ENCODE results near the gene PRRC2C. TPM values are rescaled to one million over a fixed set of nuclear protein-coding genes. Genes with fewer than 3 reads are reported as not detected.
"Not testable (repeated sequence)": the region's sequence is repeated elsewhere in the genome, so short reads cannot be mapped to it uniquely, and the experiment has no call there.

The PRRC2C gene
- 100 to 1,000 TPM in 2 of 4 donors, 10 to 100 TPM in 2; 83.9 to 130 (median 97.2) TPM for total RNA-seq

GRCh38 chr1:171485375-171486047 lies at the start of gene PRRC2C:
TSS of gene PRRC2C (plus strand) at chr1:171485530. CDS start at chr1:171512089, 26,559 bp downstream.
- ATAC-seq (ENCODE audit: low FRiP score) (peak; percentile 97), DNase-seq (ENCODE audit: low spot score) (peak; percentile 83)
- TF ChIP-seq CTCF (IDR thresholded peaks at IDR 0.05), result peak in 1 of 3 donors; percentile 63

DNA sequence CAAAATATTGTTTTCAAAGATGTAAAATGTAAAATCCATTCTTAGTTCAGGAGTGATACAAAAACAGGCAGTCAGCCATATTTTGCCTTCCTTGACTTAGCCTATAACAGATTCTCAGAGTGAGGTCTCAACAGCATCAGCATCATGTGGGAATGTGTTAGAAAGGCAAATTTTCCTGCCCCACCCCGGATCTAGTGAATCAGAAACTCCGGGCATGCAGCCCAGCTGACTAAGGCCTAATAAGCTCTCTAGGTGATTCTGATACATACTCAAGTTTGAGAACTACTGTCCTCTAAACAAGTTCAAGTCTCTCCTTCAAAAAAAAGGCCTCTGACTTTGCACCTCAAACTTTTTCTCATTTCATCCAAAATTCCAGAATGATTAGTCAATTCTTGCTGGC lies 46.9 kb upstream of the PRRC2C start:
- DNase-seq (ENCODE audit: low spot score) (peak; percentile 64), ATAC-seq (ENCODE audit: low FRiP score) (peak; percentile 67)
- TF ChIP-seq CTCF (IDR thresholded peaks at IDR 0.05), result no peak

GRCh38 chr1:171440201-171440600 lies 45.1 kb upstream of the PRRC2C start:
- not testable (repeated sequence) for ATAC-seq (ENCODE audit: low FRiP score); DNase-seq (ENCODE audit: low spot score)

DNA sequence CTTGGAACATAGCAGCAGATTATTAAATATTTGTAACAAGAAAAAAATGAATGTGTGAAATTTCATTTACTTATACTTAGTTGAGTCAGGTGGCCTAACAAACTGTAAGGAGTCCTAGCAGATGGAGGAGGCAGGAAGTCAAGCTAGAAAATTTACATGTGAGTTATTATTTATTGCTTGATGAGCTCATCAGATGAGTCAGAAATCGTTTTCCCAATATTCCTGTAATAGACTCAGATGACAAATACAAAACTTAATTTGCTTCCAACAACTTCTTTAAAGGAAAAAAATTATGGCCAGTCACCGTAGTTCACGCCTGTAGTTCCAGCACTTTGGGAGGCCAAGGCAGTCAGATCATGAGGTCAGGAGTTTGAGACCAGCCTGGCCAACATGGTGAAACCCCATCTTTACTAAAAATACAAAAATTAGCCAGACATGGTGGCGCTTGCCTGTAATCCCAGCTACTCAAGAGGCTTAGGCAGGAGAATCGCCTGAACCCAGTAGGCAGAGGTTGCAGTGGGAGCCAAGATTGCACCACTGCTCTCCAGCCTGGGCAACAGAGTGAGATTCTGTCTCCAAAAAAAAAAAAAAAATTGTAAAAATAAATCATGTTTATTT lies 43.9 kb upstream of the PRRC2C start:
- ATAC-seq (ENCODE audit: low FRiP score), result peak; percentile 76
- DNase-seq (ENCODE audit: low spot score), result not testable (repeated sequence)

GRCh38 chr1:171446386-171446785 lies 38.9 kb upstream of the PRRC2C start:
- DNase-seq (ENCODE audit: low spot score) (no peak), ATAC-seq (ENCODE audit: low FRiP score) (no peak)
- TF ChIP-seq CTCF (IDR thresholded peaks at IDR 0.05), result no peak

GRCh38 chr1:171455967-171456366 lies 29.4 kb upstream of the PRRC2C start:
- no peak for DNase-seq (ENCODE audit: low spot score)
- ATAC-seq (ENCODE audit: low FRiP score), result no peak
- TF ChIP-seq CTCF (IDR thresholded peaks at IDR 0.05), result no peak

- no peak for TF ChIP-seq CTCF (IDR thresholded peaks at IDR 0.05)
- DNase-seq (ENCODE audit: low spot score) (no peak), ATAC-seq (ENCODE audit: low FRiP score) (peak; percentile 83)
Measured at GRCh38 chr1:171457412-171457811, 27.9 kb upstream of the PRRC2C start.

- TF ChIP-seq CTCF (IDR thresholded peaks at IDR 0.05), result no peak
- peak; percentile 22 for ATAC-seq (ENCODE audit: low FRiP score)
- no peak for DNase-seq (ENCODE audit: low spot score)
Measured at GRCh38 chr1:171460018-171460620, 25.2 kb upstream of the PRRC2C start.

All from omental fat pad (tissue), 4 donors.